ENCODE results near the gene SMARCA4.

- no peak for TF ChIP-seq CTCF (IDR thresholded peaks at IDR 0.05)
- TF ChIP-seq POLR2A (IDR thresholded peaks at IDR 0.05): no peak
These were observed 48.2 kb upstream of the SMARCA4 start for GRCh38 chr19:10912619-10913018.

Measured in lower leg skin (tissue), 3 donors.